HG03095 (cell line): ENCODE measurements around the gene PTPRN2.
"Not testable (repeated sequence)": the region's sequence is repeated elsewhere in the genome, so short reads cannot be mapped to it uniquely, and the experiment has no call there.

ENCODE experiments used
- ATAC-seq: cut with Tn5 transposase; IDR thresholded peaks from one replicate; pipeline ENCODE4 v1.9.1; 2021; ENCODE audit warnings: moderate library complexity; ENCODE audit not compliant: unreplicated experiment

The PTPRN2 gene

GRCh38 chr7:158534598-158534997 is 53.0 kb downstream of the PTPRN2 start:
- ATAC-seq = no peak

- not testable (repeated sequence) for ATAC-seq
These were observed 53.5 kb downstream of the PTPRN2 start for GRCh38 chr7:158534134-158534515.

- no peak for ATAC-seq
These were observed 54.1 kb downstream of the PTPRN2 start for GRCh38 chr7:158533386-158534133.

GRCh38 chr7:158532093-158532627 is 55.5 kb downstream of the PTPRN2 start:
- ATAC-seq = no peak

- no peak for ATAC-seq
These were observed 56.0 kb downstream of the PTPRN2 start for GRCh38 chr7:158531661-158532060.

- no peak for ATAC-seq
These were observed 56.6 kb downstream of the PTPRN2 start for GRCh38 chr7:158530800-158531609.

GRCh38 chr7:158529181-158530096 is 58.2 kb downstream of the PTPRN2 start:
- no peak for ATAC-seq

GRCh38 chr7:158527915-158528502 is 59.6 kb downstream of the PTPRN2 start:
- ATAC-seq = no peak

GRCh38 chr7:158527495-158527894 is 60.1 kb downstream of the PTPRN2 start:
- ATAC-seq = no peak

- no peak for ATAC-seq
These were observed 60.6 kb downstream of the PTPRN2 start for GRCh38 chr7:158527038-158527437.

GRCh38 chr7:158526531-158526930 is 61.1 kb downstream of the PTPRN2 start:
- ATAC-seq = no peak

- ATAC-seq = no peak
These were observed 61.8 kb downstream of the PTPRN2 start for GRCh38 chr7:158525648-158526484.

- ATAC-seq = no peak
These were observed 62.6 kb downstream of the PTPRN2 start for GRCh38 chr7:158524749-158525635.

- ATAC-seq = not testable (repeated sequence)
These were observed 63.3 kb downstream of the PTPRN2 start for GRCh38 chr7:158524286-158524685.

GRCh38 chr7:158523877-158524276 is 63.7 kb downstream of the PTPRN2 start:
- ATAC-seq = not testable (repeated sequence)

GRCh38 chr7:158523165-158523856 is 64.3 kb downstream of the PTPRN2 start:
- ATAC-seq = not testable (repeated sequence)

GRCh38 chr7:158521795-158522194 is 65.8 kb downstream of the PTPRN2 start:
- ATAC-seq = not testable (repeated sequence)

- ATAC-seq = no peak
These were observed 66.8 kb downstream of the PTPRN2 start for GRCh38 chr7:158520825-158521224.
